Measurements from ENCODE around the gene PMEL.
"Not testable (repeated sequence)": the region's sequence is repeated elsewhere in the genome, so short reads cannot be mapped to it uniquely, and the experiment has no call there.

The PMEL gene

GRCh38 chr12:55995366-55995765 is 29.5 kb upstream of the PMEL start:
- TF ChIP-seq, protein P1, sequence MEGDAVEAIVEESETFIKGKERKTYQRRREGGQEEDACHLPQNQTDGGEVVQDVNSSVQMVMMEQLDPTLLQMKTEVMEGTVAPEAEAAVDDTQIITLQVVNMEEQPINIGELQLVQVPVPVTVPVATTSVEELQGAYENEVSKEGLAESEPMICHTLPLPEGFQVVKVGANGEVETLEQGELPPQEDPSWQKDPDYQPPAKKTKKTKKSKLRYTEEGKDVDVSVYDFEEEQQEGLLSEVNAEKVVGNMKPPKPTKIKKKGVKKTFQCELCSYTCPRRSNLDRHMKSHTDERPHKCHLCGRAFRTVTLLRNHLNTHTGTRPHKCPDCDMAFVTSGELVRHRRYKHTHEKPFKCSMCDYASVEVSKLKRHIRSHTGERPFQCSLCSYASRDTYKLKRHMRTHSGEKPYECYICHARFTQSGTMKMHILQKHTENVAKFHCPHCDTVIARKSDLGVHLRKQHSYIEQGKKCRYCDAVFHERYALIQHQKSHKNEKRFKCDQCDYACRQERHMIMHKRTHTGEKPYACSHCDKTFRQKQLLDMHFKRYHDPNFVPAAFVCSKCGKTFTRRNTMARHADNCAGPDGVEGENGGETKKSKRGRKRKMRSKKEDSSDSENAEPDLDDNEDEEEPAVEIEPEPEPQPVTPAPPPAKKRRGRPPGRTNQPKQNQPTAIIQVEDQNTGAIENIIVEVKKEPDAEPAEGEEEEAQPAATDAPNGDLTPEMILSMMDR (IDR thresholded peaks at IDR 0.05; ENCODE audit: low read depth, low read length, missing control alignments), result no peak
- no peak for DNase-seq (ENCODE audit: extremely low read depth, low read depth)
- no peak overlapping the region for H3K4me3 ChIP-seq (replicated peaks; ENCODE audit: low read depth, low read length)

- no peak overlapping the region for H3K4me3 ChIP-seq (replicated peaks; ENCODE audit: low read depth, low read length)
- no peak for DNase-seq (ENCODE audit: extremely low read depth, low read depth)
- TF ChIP-seq, protein P1 (IDR thresholded peaks at IDR 0.05; ENCODE audit: low read depth, low read length, missing control alignments), result no peak
Observed at GRCh38 chr12:55993230-55993853, 27.5 kb upstream of the PMEL start.

DNA sequence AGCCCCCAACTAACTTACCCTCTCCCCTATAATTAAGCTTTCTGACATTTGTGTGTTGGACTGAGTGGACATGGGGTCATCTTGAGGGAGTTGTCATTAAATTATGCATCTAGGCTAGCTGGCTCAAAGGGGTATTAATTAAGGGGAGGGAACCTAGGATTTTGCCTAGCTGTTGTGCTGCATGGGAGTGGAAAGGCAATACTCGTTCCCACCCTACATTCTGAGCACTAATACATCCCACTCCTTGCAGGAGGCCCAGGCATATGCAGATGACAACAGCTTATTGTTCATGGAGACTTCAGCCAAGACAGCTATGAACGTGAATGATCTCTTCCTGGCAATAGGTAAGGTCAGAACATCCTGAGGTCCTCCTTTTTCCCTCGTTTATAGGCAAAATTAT is 25.3 kb upstream of the PMEL start:
- TF ChIP-seq, protein P1 (IDR thresholded peaks at IDR 0.05; ENCODE audit: low read depth, low read length, missing control alignments), result no peak
- H3K4me3 ChIP-seq (replicated peaks; ENCODE audit: low read depth, low read length), result no peak overlapping the region
- no peak for DNase-seq (ENCODE audit: extremely low read depth, low read depth)

GRCh38 chr12:55985976-55986375 is 20.1 kb upstream of the PMEL start:
- H3K4me3 ChIP-seq (replicated peaks; ENCODE audit: low read depth, low read length); DNase-seq (ENCODE audit: extremely low read depth, low read depth): not testable (repeated sequence)

DNA sequence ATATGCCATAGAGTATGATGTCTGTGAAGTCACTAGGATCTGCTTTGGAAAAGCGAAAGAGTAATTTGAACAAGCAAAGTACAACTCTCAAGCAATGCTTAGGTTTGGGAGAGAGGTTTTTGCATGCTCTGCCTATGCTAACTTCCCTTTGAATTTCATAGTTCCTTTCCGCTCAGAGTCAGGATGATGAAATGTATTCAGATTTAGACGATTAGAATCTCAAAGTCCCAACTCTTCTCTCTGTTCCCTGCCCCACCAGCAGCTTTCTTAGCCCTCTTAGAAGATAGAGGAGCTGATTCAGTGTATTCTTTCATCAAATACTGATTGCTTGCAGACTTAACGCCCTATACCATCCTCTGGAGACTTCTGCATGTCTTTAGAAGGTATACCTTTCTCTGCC is 19.5 kb upstream of the PMEL start:
- no peak for DNase-seq (ENCODE audit: extremely low read depth, low read depth)
- TF ChIP-seq, protein P1 (IDR thresholded peaks at IDR 0.05; ENCODE audit: low read depth, low read length, missing control alignments), result no peak
- H3K4me3 ChIP-seq (replicated peaks; ENCODE audit: low read depth, low read length), result no peak overlapping the region

DNA sequence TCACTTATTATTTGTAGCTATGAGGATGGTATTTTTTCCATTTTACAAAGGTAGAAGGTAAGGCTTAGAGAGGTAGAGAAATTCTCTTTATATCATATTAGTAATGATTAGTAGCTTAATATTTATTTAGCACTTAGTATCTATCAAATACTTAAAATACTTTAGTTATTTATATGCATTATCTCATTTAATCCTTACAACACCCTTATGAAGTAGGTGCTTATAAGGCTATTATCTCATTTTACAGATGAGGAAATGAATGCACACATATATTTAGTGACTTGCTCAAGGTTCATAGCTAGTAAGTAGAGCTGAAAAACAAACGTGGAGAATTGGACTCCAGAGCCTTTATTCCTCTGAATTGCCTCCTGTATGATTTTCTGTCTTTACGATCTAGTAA is 19.0 kb upstream of the PMEL start:
- no peak for DNase-seq (ENCODE audit: extremely low read depth, low read depth)
- TF ChIP-seq, protein P1 (IDR thresholded peaks at IDR 0.05; ENCODE audit: low read depth, low read length, missing control alignments), result no peak
- H3K4me3 ChIP-seq (replicated peaks; ENCODE audit: low read depth, low read length), result no peak overlapping the region

DNA sequence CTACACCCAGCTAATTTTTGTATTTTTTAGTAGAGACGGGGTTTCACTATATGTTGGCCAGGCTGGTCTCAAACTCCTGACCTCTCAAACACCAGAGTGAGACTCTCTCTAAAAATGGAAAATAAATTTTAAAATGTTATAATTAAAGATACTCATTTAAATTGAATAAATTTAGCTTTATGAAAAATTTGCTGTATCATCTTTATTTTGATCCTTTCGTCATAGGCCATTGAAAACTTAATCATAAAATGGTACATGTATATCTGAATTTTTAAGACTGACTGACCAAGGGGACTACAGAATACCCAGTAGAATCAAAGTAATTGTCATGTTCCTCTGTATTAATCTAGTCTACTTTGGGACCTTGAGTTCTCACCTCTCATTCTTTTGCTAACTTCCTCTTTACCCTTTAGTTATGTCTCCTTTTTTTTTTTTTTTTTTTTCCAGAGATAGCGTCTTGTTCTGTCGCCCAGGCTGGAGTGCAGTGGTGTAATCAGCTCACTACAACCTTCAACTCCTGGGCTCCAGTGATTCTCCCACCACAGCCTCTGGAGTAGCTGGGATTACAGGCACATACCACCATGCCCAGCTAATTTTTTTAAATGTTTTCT is 17.5 kb upstream of the PMEL start:
- no peak for DNase-seq (ENCODE audit: extremely low read depth, low read depth)

More for the DNA sequence above, 17.5 kb upstream of the PMEL start:
- no peak overlapping the region for H3K4me3 ChIP-seq (replicated peaks; ENCODE audit: low read depth, low read length)
- TF ChIP-seq, protein P1 (IDR thresholded peaks at IDR 0.05; ENCODE audit: low read depth, low read length, missing control alignments), result no peak
